Rectal smooth muscle tissue (tissue), 1 donor: ENCODE measurements around the gene NDUFA8.

ENCODE experiments used
- H3K27ac ChIP-seq: one replicate; pipeline ENCODE4 v1.7.0; 2013; ENCODE audit warnings: low read depth, low read length, inconsistent platforms
- H3K27me3 ChIP-seq: one replicate; pipeline ENCODE4 v1.7.0; 2013; ENCODE audit warnings: low read length; ENCODE audit not compliant: control insufficient read depth, insufficient read depth
- H3K36me3 ChIP-seq: one replicate; pipeline ENCODE4 v1.7.0; 2013; ENCODE audit warnings: low read length; ENCODE audit not compliant: control insufficient read depth, insufficient read depth
- H3K4me1 ChIP-seq: one replicate; pipeline ENCODE4 v1.7.0; 2013; ENCODE audit warnings: low read length; ENCODE audit not compliant: control insufficient read depth, insufficient read depth
- H3K4me3 ChIP-seq: one replicate; pipeline ENCODE4 v1.7.0; 2013; ENCODE audit warnings: low read length
- H3K9ac ChIP-seq: one replicate; pipeline ENCODE4 v1.7.0; 2013; ENCODE audit warnings: low read length

Gene NDUFA8

GRCh38 chr9:122143876-122144405, 15.6 kb downstream of the NDUFA8 start:
- no peak overlapping the region for H3K9ac ChIP-seq
- no peak overlapping the region for H3K4me3 ChIP-seq
- H3K27me3 ChIP-seq = no peaks in the 10 kb centered on the region
- H3K4me1 ChIP-seq = no peaks in the 10 kb centered on the region
- H3K27ac ChIP-seq = no peak overlapping the region
- H3K36me3 ChIP-seq = peaks cover 15% of the 10 kb centered on the region

- Histone ChIP-seq H3K36me3 (peaks cover 15% of the 10 kb centered on the region), H3K27me3 (no peaks in the 10 kb centered on the region), H3K27ac (no peak overlapping the region), H3K4me1 (no peaks in the 10 kb centered on the region), H3K4me3 (no peak overlapping the region), H3K9ac (no peak overlapping the region)
Measured at GRCh38 chr9:122143296-122143695, 16.3 kb downstream of the NDUFA8 start.

GRCh38 chr9:122141671-122142070, 17.9 kb downstream of the NDUFA8 start:
- no peak overlapping the region for H3K27ac ChIP-seq
- H3K4me3 ChIP-seq = no peak overlapping the region
- H3K4me1 ChIP-seq = no peaks in the 10 kb centered on the region
- no peaks in the 10 kb centered on the region for H3K27me3 ChIP-seq
- H3K9ac ChIP-seq = no peak overlapping the region
- peaks cover 11% of the 10 kb centered on the region for H3K36me3 ChIP-seq

- Histone ChIP-seq H3K27ac (no peak overlapping the region), H3K4me1 (no peaks in the 10 kb centered on the region), H3K4me3 (no peak overlapping the region), H3K27me3 (no peaks in the 10 kb centered on the region), H3K36me3 (peaks cover 11% of the 10 kb centered on the region), H3K9ac (no peak overlapping the region)
Measured at GRCh38 chr9:122140368-122141193, 19.0 kb downstream of the NDUFA8 start.

- no peaks in the 10 kb centered on the region for H3K4me1 ChIP-seq
- H3K4me3 ChIP-seq = no peak overlapping the region
- no peak overlapping the region for H3K9ac ChIP-seq
Measured at GRCh38 chr9:122138560-122139268, 20.9 kb downstream of the NDUFA8 start.

GRCh38 chr9:122135529-122135859, 24.1 kb downstream of the NDUFA8 start:
- Histone ChIP-seq H3K4me1 (peaks cover 5% of the 10 kb centered on the region), H3K27ac (no peak overlapping the region), H3K9ac (no peak overlapping the region), H3K36me3 (no peaks in the 10 kb centered on the region), H3K4me3 (no peak overlapping the region), H3K27me3 (no peaks in the 10 kb centered on the region)

More at GRCh38 chr9:122138560-122139268, 20.9 kb downstream of the NDUFA8 start:
- Histone ChIP-seq H3K36me3 (no peaks in the 10 kb centered on the region), H3K27me3 (no peaks in the 10 kb centered on the region), H3K27ac (no peak overlapping the region)

- Histone ChIP-seq H3K36me3 (no peaks in the 10 kb centered on the region), H3K4me3 (no peak overlapping the region), H3K27ac (no peak overlapping the region), H3K4me1 (peaks cover 5% of the 10 kb centered on the region), H3K9ac (no peak overlapping the region), H3K27me3 (no peaks in the 10 kb centered on the region)
Measured at GRCh38 chr9:122134822-122135528, 24.6 kb downstream of the NDUFA8 start.

- Histone ChIP-seq H3K36me3 (no peaks in the 10 kb centered on the region), H3K27ac (no peak overlapping the region), H3K9ac (no peak overlapping the region), H3K4me3 (no peak overlapping the region), H3K27me3 (no peaks in the 10 kb centered on the region), H3K4me1 (peaks cover 5% of the 10 kb centered on the region)
Measured at GRCh38 chr9:122133984-122134535, 25.5 kb downstream of the NDUFA8 start.

- Histone ChIP-seq H3K36me3 (no peaks in the 10 kb centered on the region), H3K9ac (no peak overlapping the region), H3K27ac (no peak overlapping the region), H3K4me1 (peaks cover 5% of the 10 kb centered on the region), H3K4me3 (no peak overlapping the region), H3K27me3 (no peaks in the 10 kb centered on the region)
Measured at GRCh38 chr9:122133263-122133983, 26.2 kb downstream of the NDUFA8 start.

- peaks cover 5% of the 10 kb centered on the region for H3K4me1 ChIP-seq
- no peak overlapping the region for H3K4me3 ChIP-seq
- no peak overlapping the region for H3K9ac ChIP-seq
- H3K27ac ChIP-seq = no peak overlapping the region
- no peaks in the 10 kb centered on the region for H3K27me3 ChIP-seq
- no peaks in the 10 kb centered on the region for H3K36me3 ChIP-seq
Measured at GRCh38 chr9:122132539-122132938, 27.0 kb downstream of the NDUFA8 start.

GRCh38 chr9:122131401-122132001, 28.1 kb downstream of the NDUFA8 start:
- no peak overlapping the region for H3K4me3 ChIP-seq
- H3K4me1 ChIP-seq = peaks cover 5% of the 10 kb centered on the region

More at GRCh38 chr9:122131401-122132001, 28.1 kb downstream of the NDUFA8 start:
- H3K36me3 ChIP-seq = no peaks in the 10 kb centered on the region
- H3K27me3 ChIP-seq = no peaks in the 10 kb centered on the region
- H3K27ac ChIP-seq = no peak overlapping the region
- H3K9ac ChIP-seq = no peak overlapping the region
